COLO829 (cell line): ENCODE results near the gene GIMAP8.
"Not testable (repeated sequence)": the region's sequence is repeated elsewhere in the genome, so short reads cannot be mapped to it uniquely, and the experiment has no call there.

Source experiments
- DNase-seq: peaks from one replicate; pipeline ENCODE4 v3.0.0; 2012; ENCODE audit warnings: low spot score

The GIMAP8 gene

GRCh38 chr7:150514748-150515222 is 64.4 kb downstream of the GIMAP8 start, which contains the start of gene GIMAP7:
Gene GIMAP7, plus strand, starts transcription at chr7:150514872. Its CDS starts 5,103 bp downstream, at chr7:150519975.
- no peak for DNase-seq

GRCh38 chr7:150515248-150516147 is 65.1 kb downstream of the GIMAP8 start:
- no peak for DNase-seq

- DNase-seq: no peak
Measured at GRCh38 chr7:150516956-150517745, 66.7 kb downstream of the GIMAP8 start.

GRCh38 chr7:150519310-150519709 is 68.9 kb downstream of the GIMAP8 start:
- DNase-seq: no peak

GRCh38 chr7:150520145-150520544 is 69.7 kb downstream of the GIMAP8 start:
- DNase-seq: no peak

- not testable (repeated sequence) for DNase-seq
Measured at GRCh38 chr7:150522931-150523330, 72.5 kb downstream of the GIMAP8 start.

- no peak for DNase-seq
Measured at GRCh38 chr7:150524018-150524417, 73.6 kb downstream of the GIMAP8 start.
